NB4 (cell line): ENCODE measurements around the gene DMRTB1.

Source experiments
- DNase-seq: peaks from one replicate; pipeline ENCODE4 v3.0.0; 2010; ENCODE audit warnings: low read depth
- H3K4me3 ChIP-seq: one replicate; pipeline ENCODE4 v1.5.1; 2011; ENCODE audit warnings: mild to moderate bottlenecking, low read depth, low read length, moderate library complexity
- MYC ChIP-seq: IDR thresholded peaks from 2 replicates; pipeline ENCODE4 v1.6.1; 2011; ENCODE audit warnings: low read depth, low read length
- POLR2A ChIP-seq: IDR thresholded peaks from 2 replicates; pipeline ENCODE4 v1.6.1; 2011; ENCODE audit warnings: mild to moderate bottlenecking; ENCODE audit not compliant: insufficient read length; ENCODE audit errors: extremely low read depth
- TF ChIP-seq, protein P1 (sequence below): IDR thresholded peaks from 2 replicates; pipeline ENCODE4 v1.6.1; 2011; ENCODE audit warnings: low read depth, low read length
- TF ChIP-seq, protein P2 (sequence below): IDR thresholded peaks from one replicate; pipeline ENCODE4 v1.5.1; 2012; ENCODE audit warnings: low read depth, low read length

DMRTB1 gene

DNA sequence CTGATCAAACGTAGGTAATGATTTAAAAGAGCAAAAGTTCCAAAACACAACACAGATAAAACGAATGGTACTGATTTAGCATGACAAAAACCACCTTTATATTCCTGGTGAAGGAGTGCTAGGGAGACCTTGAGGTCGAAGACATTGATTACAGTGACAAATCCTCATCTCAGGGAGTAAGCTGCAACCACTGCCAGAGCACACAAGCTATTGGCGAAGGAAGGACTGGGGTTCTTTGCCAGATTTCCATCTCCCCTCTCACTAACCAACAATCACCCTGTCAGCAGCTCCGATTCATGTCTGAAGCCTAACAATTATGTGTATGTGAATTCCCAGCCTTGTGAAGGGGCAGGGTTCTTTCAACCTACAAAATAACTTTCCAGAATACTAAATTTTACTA, 40.2 kb upstream of the DMRTB1 start:
- DNase-seq: no peak
- TF ChIP-seq, protein P1, sequence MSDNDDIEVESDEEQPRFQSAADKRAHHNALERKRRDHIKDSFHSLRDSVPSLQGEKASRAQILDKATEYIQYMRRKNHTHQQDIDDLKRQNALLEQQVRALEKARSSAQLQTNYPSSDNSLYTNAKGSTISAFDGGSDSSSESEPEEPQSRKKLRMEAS: no peak
- TF ChIP-seq, protein P2, sequence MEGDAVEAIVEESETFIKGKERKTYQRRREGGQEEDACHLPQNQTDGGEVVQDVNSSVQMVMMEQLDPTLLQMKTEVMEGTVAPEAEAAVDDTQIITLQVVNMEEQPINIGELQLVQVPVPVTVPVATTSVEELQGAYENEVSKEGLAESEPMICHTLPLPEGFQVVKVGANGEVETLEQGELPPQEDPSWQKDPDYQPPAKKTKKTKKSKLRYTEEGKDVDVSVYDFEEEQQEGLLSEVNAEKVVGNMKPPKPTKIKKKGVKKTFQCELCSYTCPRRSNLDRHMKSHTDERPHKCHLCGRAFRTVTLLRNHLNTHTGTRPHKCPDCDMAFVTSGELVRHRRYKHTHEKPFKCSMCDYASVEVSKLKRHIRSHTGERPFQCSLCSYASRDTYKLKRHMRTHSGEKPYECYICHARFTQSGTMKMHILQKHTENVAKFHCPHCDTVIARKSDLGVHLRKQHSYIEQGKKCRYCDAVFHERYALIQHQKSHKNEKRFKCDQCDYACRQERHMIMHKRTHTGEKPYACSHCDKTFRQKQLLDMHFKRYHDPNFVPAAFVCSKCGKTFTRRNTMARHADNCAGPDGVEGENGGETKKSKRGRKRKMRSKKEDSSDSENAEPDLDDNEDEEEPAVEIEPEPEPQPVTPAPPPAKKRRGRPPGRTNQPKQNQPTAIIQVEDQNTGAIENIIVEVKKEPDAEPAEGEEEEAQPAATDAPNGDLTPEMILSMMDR: no peak
- TF ChIP-seq MYC (no peak), POLR2A (no peak)
- H3K4me3 ChIP-seq: no peak overlapping the region

DNA sequence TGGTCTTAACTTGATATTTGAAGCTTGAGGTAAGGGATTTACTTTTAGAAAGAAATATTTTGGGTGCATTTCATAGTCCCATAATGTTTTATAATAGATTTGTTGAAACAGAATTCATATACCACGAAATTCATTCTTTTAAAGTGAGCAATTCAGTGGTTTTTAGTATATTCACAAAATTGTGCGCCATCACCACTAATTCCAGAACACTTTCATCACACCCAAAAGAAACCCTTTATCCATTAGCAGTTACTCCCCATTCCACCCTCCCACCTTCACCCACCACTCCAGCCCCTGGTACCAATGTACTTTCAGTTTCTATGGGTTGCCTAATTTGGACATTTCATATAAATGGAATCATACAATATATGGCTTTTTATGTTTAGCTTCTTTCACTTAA, 38.9 kb upstream of the DMRTB1 start:
- DNase-seq: no peak
- TF ChIP-seq, protein P2: no peak
- TF ChIP-seq POLR2A (no peak), MYC (no peak)
- H3K4me3 ChIP-seq: no peak overlapping the region

DNA sequence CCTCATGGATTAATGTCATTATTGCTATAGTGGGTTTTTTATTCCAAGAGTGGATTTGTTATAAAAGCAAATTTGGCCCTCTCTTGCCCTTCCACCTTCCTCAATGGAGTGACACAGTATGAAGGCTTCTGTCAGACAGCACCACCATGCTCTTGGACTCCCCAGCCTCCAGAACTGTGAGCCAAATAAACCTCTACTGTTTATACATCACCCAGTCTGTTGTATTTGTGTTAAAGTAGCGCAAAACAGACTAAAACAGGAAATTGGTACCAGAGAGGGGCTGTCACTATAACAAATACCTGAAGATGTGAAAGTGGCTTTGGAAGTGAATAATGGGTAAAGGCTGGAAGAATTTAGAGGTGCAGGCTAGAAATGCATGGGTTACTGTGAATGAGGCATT, 38.0 kb upstream of the DMRTB1 start:
- no peak for DNase-seq
- TF ChIP-seq POLR2A: no peak
- TF ChIP-seq, protein P2: no peak
- TF ChIP-seq MYC: no peak
- TF ChIP-seq, protein P1: no peak
- H3K4me3 ChIP-seq: no peak overlapping the region

DNA sequence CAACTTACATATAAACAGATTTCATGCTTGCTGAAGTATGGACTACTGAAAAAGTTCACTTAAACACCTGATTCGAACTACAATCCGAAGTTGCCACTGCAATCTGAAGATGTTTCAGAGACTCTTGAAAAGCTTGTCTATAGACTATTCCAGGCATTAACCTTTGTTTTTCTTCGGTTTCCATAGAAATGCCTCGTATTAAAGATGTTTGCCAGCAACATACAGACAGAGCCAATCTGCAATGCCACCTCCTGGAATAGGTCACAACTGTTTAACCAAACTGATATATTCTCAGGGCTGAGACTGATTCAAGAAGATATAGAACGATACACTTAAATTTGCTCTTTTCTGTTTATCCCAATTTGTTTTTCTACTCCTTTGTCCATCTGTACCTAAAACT, 28.9 kb upstream of the DMRTB1 start:
- TF ChIP-seq, protein P1: no peak
- TF ChIP-seq, protein P2: no peak
- no peak for TF ChIP-seq MYC
- TF ChIP-seq POLR2A: no peak
- no peak overlapping the region for H3K4me3 ChIP-seq
- no peak for DNase-seq

DNA sequence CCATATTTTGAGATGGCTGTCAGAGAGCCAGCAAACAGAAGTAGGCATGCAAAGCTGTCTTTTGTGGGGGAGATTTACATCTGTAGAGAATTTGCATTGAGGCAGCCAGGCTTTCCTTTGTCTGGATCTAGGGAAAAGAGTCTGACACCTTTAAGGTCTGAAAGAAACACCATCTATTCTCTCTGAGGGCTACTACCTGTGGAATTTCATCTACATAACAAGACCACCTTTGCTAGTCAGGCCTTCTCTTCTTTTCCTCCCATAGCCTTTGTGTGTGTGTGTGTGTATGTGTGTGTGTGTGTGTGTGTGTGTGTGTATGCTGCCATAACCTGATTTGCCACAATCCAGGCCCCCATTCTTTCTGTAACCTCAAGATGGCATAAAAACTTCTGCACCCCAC, 28.4 kb upstream of the DMRTB1 start:
- no peak overlapping the region for H3K4me3 ChIP-seq
- TF ChIP-seq, protein P1: no peak
- DNase-seq: no peak

DNA sequence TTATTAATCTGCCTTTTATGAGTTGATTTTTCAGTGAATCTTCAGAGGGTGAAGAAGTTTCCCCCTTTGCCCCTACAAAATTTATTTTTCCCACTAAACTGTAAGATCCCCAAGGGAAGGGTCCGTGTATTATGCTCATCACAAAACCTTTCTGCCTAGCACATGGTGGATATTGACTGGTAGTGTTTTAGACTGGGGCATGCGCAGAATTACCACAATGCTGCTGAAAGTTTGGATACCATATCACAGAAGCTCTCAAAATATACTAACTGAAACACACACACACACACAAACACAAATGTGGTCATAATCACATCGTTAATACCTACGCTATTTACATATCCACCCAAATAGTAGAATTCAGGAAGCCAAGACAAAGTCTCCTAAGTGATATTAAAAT, 28.0 kb upstream of the DMRTB1 start:
- H3K4me3 ChIP-seq: no peak overlapping the region
- no peak for DNase-seq
- TF ChIP-seq, protein P1: no peak
- TF ChIP-seq MYC (no peak), POLR2A (no peak)
- TF ChIP-seq, protein P2: no peak
